ENCODE results near the gene BACH2.
"Not testable (repeated sequence)": the region's sequence is repeated elsewhere in the genome, so short reads cannot be mapped to it uniquely, and the experiment has no call there.

Gene BACH2

DNA sequence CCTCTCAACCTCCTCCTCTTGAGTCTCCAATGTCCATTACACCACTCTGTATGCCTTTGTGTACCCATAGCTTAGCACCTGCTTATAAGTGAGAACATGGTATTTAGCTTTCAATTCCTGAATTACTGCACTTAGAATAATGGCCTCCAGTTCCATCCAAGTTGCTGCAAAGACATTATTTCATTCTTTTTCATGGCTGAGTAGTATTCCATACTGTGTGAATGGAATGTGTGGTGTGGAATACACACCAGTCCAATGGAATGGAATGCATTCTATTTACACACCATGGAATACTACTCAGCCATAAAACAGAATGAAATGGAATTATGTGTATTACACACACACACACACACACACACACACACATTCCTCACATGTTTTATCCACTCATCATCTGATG lies 116.1 kb downstream of the BACH2 start:
- no peak for DNase-seq

DNA sequence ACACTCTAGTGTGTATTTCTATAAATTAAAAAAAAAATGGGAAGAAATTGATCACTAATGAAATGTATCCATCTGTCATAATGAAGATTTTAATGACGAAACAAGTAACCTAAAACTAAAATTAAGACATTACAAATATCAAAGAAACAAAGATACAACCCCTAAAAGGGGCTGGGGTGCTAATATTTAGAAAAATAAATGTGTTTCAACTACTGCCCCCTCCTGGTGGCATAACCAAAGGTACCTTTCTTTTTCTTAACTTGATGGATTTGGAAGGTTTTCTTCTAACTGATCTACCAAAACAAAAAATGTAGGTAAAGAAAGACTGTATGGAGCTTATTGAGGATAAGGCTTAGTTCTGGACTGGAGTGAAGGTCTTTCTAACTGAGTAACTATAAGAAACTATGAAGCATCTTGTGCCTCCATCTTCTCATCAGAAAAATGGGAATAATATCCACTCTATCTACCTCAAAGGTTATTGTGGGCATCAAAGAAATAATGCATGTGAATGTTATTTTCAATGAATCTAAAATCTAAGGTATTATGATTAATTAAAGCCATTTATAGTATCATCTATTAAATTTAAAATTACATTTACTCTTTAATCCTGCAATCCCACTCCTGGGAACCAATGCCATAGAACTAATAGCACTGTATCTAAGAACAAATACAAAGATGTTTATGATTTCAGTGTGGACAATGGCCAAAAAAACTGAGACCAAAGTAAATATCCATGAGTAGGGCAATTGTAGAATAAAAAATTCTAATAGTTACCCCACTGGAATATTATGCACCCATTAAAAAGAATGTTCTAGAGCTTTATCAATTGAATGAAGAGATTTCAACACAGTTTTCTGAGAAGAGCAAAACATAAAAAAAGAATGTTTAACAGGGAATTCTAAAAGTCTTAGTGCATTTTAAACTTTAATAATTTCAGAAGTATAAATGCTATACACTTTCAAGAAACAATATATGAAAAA lies 117.2 kb downstream of the BACH2 start:
- no peak for DNase-seq

DNA sequence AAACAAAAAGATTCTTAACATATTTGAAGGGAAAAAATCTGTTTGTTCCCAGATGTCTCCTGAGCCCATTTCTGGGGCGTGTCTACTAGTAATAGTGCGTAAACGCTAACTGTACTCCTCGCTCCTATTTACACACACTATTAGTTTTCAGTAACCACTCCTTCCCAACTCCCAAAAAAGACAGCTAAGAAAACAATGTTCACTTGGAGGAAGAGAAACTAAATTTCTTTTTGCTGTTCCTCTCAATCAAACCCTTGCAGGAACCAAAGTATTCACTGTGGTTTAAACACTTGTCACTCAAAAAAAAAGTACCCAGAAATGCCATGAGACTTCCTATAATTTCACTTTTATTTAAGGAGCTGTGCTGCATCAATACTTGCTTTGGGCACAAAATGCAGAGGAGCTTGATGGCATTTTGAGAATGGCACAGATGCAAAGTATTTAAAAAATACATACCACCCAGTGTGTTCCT lies 118.2 kb downstream of the BACH2 start:
- DNase-seq: no peak

DNA sequence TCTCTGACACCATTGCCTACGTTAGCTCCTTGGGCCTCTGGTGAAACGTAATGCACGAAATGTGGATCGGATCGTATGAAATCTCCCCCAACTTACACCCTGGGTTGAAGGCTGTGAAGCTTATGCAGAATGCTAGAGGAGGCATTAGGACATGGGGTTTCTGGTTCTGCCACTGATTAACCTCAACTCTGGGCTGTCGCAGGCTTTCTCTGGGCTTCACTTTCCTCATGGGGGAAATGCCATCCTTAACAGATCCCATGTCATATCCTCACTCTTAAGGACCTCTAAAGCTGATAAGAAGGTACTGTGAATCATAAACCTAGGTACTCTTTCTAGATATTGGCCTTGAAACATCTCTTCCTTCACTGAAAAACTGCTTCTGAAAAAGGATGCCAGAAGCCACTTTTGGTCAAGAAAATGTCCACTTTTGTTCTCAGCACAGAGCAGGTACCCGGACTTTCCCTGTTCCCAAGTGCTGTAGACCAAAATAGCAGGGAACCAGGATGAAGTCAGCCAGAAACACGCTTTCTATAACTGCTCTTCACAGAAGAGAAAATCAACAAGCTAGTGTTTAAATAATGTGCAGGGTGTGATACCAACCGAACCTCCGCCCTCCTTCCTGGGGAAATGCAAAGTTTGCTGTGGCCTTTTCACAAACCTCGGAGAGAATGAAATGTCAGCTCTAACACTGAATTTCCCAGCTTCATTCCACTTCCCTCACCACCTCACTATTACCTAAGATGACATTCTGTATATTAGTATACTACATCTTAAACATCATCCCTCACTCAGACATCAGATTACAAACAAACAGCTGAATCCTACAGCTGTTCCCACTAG lies 118.9 kb downstream of the BACH2 start:
- DNase-seq: no peak

DNA sequence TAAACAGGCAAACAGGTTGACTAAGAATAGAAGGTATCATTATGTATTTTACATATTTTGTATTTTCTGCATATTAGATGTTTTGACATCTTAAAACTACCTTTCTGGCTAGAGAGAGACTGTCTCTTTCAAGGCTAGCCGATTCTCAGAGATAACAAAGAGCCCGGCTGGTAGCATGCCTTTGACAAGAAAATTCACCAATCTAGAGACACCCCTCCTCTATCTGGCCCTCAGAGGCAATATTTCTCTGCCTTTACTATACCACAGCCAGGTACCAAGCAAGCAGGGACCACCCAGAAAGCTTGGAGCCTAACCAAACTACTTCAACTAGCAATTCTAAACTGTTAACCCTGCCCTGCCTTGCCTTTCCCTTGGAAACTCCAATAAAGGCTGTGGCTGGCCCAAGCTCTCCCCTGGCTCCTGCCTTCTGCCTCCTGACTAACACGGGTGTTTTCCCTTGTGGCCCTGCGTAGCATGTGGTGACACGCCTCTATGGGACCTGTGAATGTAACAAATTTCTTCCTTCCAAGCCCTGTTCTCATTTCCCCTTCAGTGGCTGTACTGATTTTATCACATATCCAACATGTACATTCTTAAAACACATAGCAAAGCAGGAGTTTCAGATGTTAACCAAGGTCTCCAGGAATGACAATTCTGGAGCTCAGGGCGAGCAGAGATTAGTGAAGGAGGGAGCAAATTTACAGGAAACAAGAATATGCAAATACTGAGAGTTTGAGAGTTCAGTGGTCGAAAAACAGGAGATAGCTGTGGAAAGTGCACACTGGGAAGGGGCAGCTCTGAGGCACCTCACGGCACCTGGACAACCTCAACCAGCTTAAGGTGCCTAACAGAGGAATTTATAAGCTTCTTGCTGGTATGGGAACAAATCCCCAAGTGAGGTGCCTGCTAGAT lies 120.8 kb downstream of the BACH2 start:
- no peak for DNase-seq

DNA sequence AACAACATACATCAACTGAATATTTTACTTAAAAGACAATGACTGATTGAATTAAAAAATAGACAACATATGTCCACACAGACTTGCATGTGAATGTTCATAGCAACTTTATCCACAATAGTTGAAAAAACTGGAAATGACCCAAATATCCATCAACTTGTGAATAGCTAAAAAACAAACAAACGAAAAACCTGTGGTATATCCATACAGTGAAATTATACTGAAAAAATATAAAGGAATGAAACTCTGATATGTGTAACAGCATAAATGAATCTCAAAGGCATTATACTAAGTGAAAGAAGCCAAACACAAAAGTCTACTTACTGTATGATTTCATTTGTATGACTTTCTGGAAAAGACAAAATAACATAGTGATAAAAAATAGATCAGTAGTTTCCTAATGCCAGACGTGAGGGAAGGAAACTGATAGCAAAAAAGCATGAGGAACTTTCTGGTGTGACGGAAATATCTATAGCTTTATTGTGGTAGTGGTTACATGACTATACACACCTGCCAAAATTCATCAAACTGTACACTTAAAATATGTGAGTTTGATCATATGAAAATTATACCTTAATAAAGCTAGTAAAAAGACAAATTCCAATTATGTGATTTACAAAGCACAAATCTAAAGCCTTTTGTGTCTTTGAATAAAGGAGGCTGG lies 123.2 kb downstream of the BACH2 start:
- no peak for DNase-seq

DNA sequence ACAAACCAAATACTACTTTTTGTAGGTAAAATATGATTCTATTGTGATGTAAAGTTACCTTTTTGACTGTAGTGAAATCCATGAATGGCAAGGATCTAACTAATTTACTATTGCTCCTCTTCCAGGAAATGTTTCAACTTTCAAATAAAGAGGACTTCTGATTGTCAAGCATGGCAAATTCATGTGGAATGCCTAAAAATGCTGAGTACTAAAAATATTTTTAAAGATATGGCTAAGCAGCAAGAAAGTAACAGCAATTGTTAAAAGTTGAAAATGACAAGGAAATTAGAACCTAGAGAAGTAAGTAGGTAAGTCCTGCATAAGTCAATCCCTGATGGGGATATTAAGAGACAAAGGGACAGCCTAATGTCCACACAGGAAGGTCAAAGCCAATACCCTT lies 126.0 kb downstream of the BACH2 start:
- no peak for DNase-seq

DNA sequence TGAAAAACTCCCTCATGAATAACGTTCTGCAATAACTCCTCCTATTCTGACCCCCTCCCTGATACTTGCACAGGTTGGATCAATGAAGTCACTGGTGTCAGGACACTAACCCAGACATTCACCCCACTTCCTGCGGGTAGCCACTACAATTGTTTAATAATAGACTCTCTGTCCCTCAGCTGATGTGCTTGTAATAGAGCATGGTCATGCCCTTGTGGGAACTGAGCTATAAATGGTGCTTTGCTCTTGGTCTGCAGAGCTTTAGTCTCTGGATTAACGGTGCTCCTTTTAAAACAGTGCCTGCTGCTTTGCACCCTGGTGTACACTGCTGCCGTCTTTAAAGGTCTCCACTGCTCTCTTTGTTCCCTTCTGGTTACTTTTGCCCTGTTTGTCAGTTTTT lies 127.3 kb downstream of the BACH2 start:
- no peak for DNase-seq

DNA sequence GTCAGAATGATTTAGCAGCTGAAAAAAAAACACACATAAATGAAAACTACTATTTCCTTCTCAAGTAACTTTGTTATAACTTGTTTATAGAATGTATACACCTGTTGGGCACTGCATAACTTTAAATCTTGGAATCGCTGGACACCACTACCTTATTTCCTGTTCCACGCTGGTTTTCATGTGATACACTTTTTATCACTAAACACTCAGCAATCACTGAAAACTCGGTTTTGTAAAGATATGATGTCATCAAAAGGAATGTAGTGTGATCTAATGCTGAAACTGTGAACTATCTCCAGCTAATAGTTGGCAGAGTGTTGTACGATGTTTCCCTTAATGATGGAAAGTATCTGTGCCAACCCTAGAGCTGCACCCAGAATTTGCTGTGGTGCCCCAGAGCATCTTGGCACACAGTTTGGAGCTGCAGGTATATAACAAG lies 127.9 kb downstream of the BACH2 start:
- no peak for DNase-seq

DNA sequence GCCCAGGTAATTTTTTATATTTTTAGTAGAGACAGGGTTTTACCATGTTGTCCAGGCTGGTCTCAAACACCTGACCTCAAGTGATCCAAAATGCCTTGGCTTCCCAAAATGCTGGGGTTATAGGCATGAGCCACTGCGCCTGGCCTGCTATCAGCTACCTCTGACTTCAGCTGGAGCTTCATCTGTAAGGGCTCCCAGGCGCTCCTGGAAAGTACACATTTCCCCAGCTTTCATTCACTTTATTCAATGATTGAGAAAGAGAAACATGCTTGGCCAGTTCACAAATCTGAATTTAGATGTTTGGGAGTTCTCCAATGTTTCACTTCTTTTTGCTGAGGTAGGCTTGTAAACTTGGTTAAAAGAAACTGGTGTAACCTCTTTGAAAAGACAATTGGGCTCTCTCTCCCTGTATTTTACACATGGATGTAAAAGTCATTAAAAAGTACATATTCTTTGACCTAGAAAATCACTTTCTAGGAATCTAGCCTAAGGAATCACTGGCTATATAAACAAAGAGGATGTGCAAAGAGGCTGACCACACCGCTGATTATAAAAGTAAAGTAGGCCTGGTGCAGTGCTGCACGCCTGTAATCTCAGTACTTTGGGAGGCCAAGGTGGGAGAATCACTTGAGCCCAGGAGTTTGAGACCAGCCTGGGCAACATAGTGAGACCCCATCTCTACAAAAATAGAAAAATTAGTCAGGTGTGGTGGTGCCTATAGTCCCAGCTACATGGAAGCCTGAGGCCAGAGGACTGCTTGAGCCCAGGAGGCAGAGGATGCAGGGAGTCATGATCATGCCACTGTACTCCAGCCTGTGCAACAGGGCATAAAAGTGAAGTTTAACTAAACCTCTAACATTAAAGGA lies 128.9 kb downstream of the BACH2 start:
- no peak for DNase-seq

DNA sequence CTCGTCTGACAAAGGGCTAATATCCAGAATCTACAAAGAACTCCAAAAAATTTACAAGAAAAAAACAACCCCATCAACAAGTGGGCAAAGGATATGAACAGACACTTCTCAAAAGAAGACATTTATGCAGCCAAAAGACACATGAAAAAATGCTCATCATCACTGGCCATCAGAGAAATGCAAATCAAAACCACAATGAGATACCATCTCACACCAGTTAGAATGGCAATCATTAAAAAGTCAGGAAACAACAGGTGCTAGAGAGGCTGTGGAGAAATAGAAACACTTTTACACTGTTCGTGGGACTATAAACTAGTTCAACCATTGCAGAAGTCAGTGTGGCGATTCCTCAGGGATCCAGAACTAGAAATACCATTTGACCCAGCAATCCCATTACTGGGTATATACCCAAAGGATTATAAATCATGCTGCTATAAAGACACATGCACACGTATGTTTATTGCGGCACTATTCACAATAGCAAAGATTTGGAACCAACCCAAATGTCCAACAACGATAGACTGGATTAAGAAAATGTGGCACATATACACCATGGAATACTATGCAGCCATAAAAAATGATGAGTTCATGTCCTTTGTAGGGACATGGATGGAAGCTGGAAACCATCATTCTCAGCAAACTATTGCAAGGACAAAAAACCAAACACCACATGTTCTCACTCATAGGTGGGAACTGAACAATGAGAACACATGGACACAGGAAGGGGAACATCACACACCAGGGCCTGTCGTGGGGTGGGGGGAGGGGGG lies 130.3 kb downstream of the BACH2 start:
- DNase-seq: not testable (repeated sequence)

DNA sequence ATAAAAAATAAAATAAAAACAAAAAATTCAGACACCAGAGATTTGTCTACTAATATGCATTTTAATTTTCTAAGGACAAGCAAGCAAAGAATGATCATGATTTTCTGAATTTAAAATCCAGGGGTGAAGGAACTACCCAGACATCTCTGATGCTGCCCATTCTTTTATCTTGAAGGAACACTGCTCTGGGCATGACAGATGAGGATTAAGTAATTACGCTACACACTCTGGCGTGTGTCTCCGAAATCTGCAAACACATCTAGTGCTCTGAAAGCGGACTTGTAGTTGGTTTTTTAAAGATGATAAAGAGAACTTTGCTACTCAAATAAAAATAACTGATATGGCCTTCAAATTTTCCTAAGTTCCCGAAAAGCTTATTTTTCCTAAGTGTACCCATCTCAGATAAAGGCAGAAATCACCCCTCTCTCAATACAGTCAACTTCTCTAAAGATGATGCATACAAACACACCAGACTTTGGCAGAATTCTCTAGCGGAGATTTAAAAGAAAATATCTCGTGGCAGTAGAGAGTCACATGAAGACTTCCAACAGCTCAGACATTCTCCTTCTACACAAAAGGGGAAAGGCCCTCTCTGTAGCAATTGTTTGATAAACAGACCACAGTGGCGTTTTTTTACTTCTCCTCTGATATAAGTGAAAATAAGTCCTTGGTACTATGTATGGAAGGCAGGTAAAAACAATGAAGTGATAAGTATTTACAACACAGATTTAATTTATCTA lies 133.8 kb downstream of the BACH2 start:
- DNase-seq: no peak

DNA sequence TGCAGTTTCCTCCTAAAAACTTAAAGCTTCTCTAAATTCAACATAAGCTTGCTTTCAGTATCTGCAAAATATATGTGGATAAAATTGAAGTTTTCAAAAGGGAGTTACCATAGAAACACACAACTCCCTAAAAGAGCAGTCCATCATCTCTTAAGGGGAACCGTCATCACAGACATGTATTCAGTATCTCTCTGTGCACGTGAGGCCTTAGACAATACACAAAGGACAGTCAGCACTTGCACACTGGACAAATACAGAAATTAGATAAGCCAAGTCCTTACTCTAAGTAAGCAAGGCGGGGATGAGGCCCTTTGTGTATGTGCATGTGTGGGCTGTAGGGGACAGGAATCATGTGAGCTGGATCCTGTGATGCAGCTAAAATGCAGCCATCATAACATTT lies 136.6 kb downstream of the BACH2 start:
- no peak for DNase-seq

DNA sequence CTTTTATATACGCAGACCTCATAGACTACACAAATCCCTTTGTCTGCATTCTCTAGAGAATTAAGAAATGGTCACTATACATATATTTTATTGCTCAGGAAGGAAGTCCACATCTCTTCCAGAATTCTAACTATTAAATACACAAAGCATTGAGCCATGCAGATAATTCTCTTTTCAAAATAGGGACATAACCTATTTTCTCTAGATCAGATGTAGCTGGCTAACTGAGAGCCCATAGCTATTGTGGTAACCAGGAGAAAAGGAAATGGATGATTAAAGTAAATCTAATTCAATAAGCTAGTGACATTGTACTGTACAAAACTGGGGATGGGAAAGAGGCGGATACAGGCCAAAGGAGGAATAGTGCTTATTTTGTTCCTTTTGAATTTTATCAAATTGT lies 137.2 kb downstream of the BACH2 start:
- no peak for DNase-seq

DNA sequence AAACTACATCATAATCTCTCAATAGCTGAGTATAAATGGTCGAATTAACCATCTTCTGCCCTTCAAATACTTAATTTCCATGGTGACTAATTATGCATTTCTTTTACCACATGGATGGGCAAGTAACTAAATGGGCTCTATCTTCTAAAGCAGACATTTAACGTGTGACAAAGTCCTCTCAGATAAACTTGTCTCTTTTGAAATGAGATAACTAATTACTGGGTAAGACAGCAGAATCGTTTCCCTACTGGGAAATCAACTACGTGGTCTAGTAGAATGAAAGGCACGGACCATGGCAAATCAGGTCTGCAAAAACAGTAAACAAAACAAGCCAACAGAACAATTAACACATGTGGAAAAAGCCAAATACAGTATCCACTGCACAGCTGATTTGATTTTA lies 137.7 kb downstream of the BACH2 start:
- no peak for DNase-seq

DNA sequence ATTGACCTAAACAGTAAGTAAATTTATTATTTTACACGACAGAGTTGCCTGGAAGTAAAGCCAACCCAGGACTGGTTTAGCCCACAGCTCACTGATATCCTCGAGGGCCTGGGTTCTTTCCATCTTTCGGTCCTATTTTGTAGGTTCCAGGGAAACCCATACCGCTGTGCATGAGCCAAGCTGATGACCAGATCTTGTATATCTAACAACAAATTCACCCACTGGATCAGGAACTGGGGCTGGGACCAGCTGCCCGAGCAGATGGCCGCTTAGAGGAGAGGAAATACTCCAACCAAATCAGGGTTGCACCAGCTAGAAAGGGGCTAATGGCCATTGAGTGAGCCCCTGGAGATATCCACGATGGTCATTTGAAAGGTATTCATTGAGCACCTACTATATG lies 139.2 kb downstream of the BACH2 start:
- no peak for DNase-seq

DNA sequence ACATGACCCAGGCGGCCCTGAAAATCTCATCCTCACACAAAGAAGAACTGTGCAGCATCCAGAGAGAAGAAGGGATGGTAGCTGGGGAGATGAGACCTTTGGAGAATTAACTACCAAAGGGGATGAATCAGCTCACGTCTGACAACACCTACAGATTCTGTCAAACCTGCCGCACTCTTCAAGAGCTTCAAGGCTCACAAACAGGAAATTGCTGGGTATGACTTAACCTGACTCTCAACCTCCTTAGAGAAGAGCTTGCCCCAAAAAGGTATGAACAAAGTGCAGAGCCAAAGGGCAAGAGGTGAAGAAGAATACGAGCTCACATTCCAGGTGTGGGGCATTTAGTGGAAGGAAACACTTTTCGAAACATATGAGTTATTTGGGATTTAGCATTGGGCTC lies 139.8 kb downstream of the BACH2 start:
- no peak for DNase-seq

DNA sequence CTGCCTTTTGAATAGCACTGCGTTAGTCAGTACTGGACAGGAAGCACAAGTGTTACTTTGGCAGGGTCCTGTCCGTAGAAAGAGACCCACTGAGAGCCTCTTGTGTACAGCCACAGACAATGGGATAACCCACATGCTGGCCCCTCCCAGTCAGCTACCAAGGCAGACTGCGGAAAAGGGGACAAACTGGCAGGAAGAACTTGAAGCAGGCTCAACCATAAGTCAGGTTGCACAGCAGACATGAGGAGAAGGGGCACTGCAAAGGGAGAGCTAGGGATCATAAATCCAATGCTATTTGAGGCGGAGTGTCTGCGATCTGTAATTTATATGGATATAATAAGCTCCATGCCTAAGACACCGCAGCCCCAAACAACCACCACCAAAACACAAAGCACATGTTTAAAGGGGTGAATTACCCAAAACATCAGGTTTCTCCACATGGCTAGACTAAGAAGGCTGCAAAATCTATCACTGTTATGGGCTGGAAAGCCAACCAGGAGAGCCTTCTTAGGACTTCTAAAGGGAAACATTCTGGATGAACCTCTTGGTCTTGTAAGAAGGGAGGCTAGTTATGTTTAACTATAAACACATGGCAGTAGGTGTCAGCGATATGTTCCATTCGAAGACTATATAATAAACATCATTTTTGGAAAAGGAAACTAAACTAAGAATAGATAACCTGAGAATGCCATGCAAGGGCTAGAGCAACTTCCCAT lies 141.7 kb downstream of the BACH2 start:
- DNase-seq: no peak
